Measurements from ENCODE around the gene RBMS3. TPM values are rescaled to one million over a fixed set of nuclear protein-coding genes. Genes with fewer than 3 reads are reported as not detected.
"Not testable (repeated sequence)": the region's sequence is repeated elsewhere in the genome, so short reads cannot be mapped to it uniquely, and the experiment has no call there.

The RBMS3 gene
- polyA plus RNA-seq, 1 experiment, result 33.4 TPM

GRCh38 chr3:29515451-29515850, 234.6 kb downstream of the RBMS3 start:
- no peak overlapping the region for H3K27ac ChIP-seq (ENCODE audit: low read depth, low read length)
- CTCF ChIA-PET, result interaction anchor here (0.8 kb wide), 1 partner anchor 32 kb away, joined by 3 read pairs; no protein-coding TSS in a partner anchor

GRCh38 chr3:29516164-29516563, 235.3 kb downstream of the RBMS3 start:
- no peak for TF ChIP-seq CTCF (IDR thresholded peaks at IDR 0.05; ENCODE audit: low read depth, low read length)

More at GRCh38 chr3:29515451-29515850, 234.6 kb downstream of the RBMS3 start:
- POLR2A ChIA-PET, result no interaction called here
- no peak for TF ChIP-seq CTCF (IDR thresholded peaks at IDR 0.05; ENCODE audit: low read depth, low read length)
- H3K9me3 ChIP-seq (ENCODE audit: control insufficient read depth, insufficient read depth, low read length), result no peaks in the 10 kb centered on the region
- no peaks in the 10 kb centered on the region for H3K27me3 ChIP-seq (ENCODE audit: control insufficient read depth, insufficient read depth, low read length)
- no peak overlapping the region for H3K4me3 ChIP-seq (ENCODE audit: low read depth, low read length)
- DNase-seq (ENCODE audit: low read depth, low spot score), result no peak

GRCh38 chr3:29520764-29521163, 239.9 kb downstream of the RBMS3 start:
- no peak for DNase-seq (ENCODE audit: low read depth, low spot score)
- ChIA-PET CTCF (no interaction called here), POLR2A (no interaction called here)
- no peak overlapping the region for H3K27ac ChIP-seq (ENCODE audit: low read depth, low read length)
- H3K27me3 ChIP-seq (ENCODE audit: control insufficient read depth, insufficient read depth, low read length), result no peaks in the 10 kb centered on the region
- H3K9me3 ChIP-seq (ENCODE audit: control insufficient read depth, insufficient read depth, low read length), result no peaks in the 10 kb centered on the region
- no peak for TF ChIP-seq CTCF (IDR thresholded peaks at IDR 0.05; ENCODE audit: low read depth, low read length)
- no peak overlapping the region for H3K4me3 ChIP-seq (ENCODE audit: low read depth, low read length)

More at GRCh38 chr3:29516164-29516563, 235.3 kb downstream of the RBMS3 start:
- ChIA-PET CTCF (no interaction called here), POLR2A (no interaction called here)
- Histone ChIP-seq H3K27me3 (ENCODE audit: control insufficient read depth, insufficient read depth, low read length) (no peaks in the 10 kb centered on the region), H3K27ac (ENCODE audit: low read depth, low read length) (no peak overlapping the region), H3K9me3 (ENCODE audit: control insufficient read depth, insufficient read depth, low read length) (no peaks in the 10 kb centered on the region), H3K4me3 (ENCODE audit: low read depth, low read length) (no peak overlapping the region)
- DNase-seq (ENCODE audit: low read depth, low spot score), result no peak

- ChIA-PET CTCF (no interaction called here), POLR2A (no interaction called here)
Measured at GRCh38 chr3:29521293-29521692, 240.4 kb downstream of the RBMS3 start.

GRCh38 chr3:29521751-29522150, 240.9 kb downstream of the RBMS3 start:
- Histone ChIP-seq H3K27ac (ENCODE audit: low read depth, low read length) (no peak overlapping the region), H3K9me3 (ENCODE audit: control insufficient read depth, insufficient read depth, low read length) (no peaks in the 10 kb centered on the region), H3K4me3 (ENCODE audit: low read depth, low read length) (no peak overlapping the region), H3K27me3 (ENCODE audit: control insufficient read depth, insufficient read depth, low read length) (no peaks in the 10 kb centered on the region)
- CTCF ChIA-PET, result no interaction called here
- POLR2A ChIA-PET, result no interaction called here
- no peak for DNase-seq (ENCODE audit: low read depth, low spot score)
- TF ChIP-seq CTCF (IDR thresholded peaks at IDR 0.05; ENCODE audit: low read depth, low read length), result no peak

More at GRCh38 chr3:29521293-29521692, 240.4 kb downstream of the RBMS3 start:
- Histone ChIP-seq H3K4me3 (ENCODE audit: low read depth, low read length) (no peak overlapping the region), H3K27ac (ENCODE audit: low read depth, low read length) (no peak overlapping the region), H3K27me3 (ENCODE audit: control insufficient read depth, insufficient read depth, low read length) (no peaks in the 10 kb centered on the region), H3K9me3 (ENCODE audit: control insufficient read depth, insufficient read depth, low read length) (no peaks in the 10 kb centered on the region)
- TF ChIP-seq CTCF (IDR thresholded peaks at IDR 0.05; ENCODE audit: low read depth, low read length), result no peak
- DNase-seq (ENCODE audit: low read depth, low spot score), result no peak

- H3K4me3 ChIP-seq (ENCODE audit: low read depth, low read length); H3K27ac ChIP-seq (ENCODE audit: low read depth, low read length); H3K27me3 ChIP-seq (ENCODE audit: control insufficient read depth, insufficient read depth, low read length); H3K9me3 ChIP-seq (ENCODE audit: control insufficient read depth, insufficient read depth, low read length); DNase-seq (ENCODE audit: low read depth, low spot score): not testable (repeated sequence)
- POLR2A ChIA-PET, result interaction anchor here (0.9 kb wide), 1 partner anchor 1210 kb away, joined by 3 read pairs; no protein-coding TSS in a partner anchor
- CTCF ChIA-PET, result interaction anchor here (0.7 kb wide), 1 partner anchor 94 kb away, joined by 3 read pairs; no protein-coding TSS in a partner anchor
Measured at GRCh38 chr3:29524433-29524832, 243.6 kb downstream of the RBMS3 start.

Measured in AG04450 (cell line).